Measurements from ENCODE around the gene GAS2L2.
"Not testable (repeated sequence)": the region's sequence is repeated elsewhere in the genome, so short reads cannot be mapped to it uniquely, and the experiment has no call there.

GAS2L2 gene

GRCh38 chr17:35727635-35728034 is 25.4 kb downstream of the GAS2L2 start:
- DNase-seq (ENCODE audit: low read depth), result no peak

GRCh38 chr17:35726953-35727460 is 26.0 kb downstream of the GAS2L2 start:
- DNase-seq (ENCODE audit: low read depth), result no peak

- DNase-seq (ENCODE audit: low read depth), result no peak
Measured at GRCh38 chr17:35726127-35726952, 26.7 kb downstream of the GAS2L2 start.

GRCh38 chr17:35725802-35726126 is 27.3 kb downstream of the GAS2L2 start:
- DNase-seq (ENCODE audit: low read depth), result no peak

GRCh38 chr17:35725058-35725457 is 28.0 kb downstream of the GAS2L2 start:
- DNase-seq (ENCODE audit: low read depth), result no peak

GRCh38 chr17:35723735-35724134 is 29.3 kb downstream of the GAS2L2 start:
- DNase-seq (ENCODE audit: low read depth), result no peak

GRCh38 chr17:35717475-35717874 is 35.6 kb downstream of the GAS2L2 start:
- DNase-seq (ENCODE audit: low read depth), result no peak

- no peak for DNase-seq (ENCODE audit: low read depth)
Measured at GRCh38 chr17:35716897-35717465, 36.1 kb downstream of the GAS2L2 start.

GRCh38 chr17:35716173-35716572 is 36.9 kb downstream of the GAS2L2 start:
- DNase-seq (ENCODE audit: low read depth), result no peak

- no peak for DNase-seq (ENCODE audit: low read depth)
Measured at GRCh38 chr17:35715416-35715815, 37.6 kb downstream of the GAS2L2 start.

GRCh38 chr17:35714988-35715387 is 38.1 kb downstream of the GAS2L2 start:
- DNase-seq (ENCODE audit: low read depth), result no peak

- no peak for DNase-seq (ENCODE audit: low read depth)
Measured at GRCh38 chr17:35713069-35713728, 39.8 kb downstream of the GAS2L2 start.

- DNase-seq (ENCODE audit: low read depth), result no peak
Measured at GRCh38 chr17:35710950-35711349, 42.1 kb downstream of the GAS2L2 start.

GRCh38 chr17:35709874-35710273 is 43.2 kb downstream of the GAS2L2 start:
- DNase-seq (ENCODE audit: low read depth), result no peak

- no peak for DNase-seq (ENCODE audit: low read depth)
Measured at GRCh38 chr17:35708951-35709350, 44.1 kb downstream of the GAS2L2 start.

GRCh38 chr17:35708149-35708548 is 44.9 kb downstream of the GAS2L2 start:
- DNase-seq (ENCODE audit: low read depth), result no peak

- no peak for DNase-seq (ENCODE audit: low read depth)
Measured at GRCh38 chr17:35705705-35706104, 47.3 kb downstream of the GAS2L2 start.

- DNase-seq (ENCODE audit: low read depth), result no peak
Measured at GRCh38 chr17:35705230-35705629, 47.8 kb downstream of the GAS2L2 start.

- not testable (repeated sequence) for DNase-seq (ENCODE audit: low read depth)
Measured at GRCh38 chr17:35703308-35703707, 49.7 kb downstream of the GAS2L2 start.

GRCh38 chr17:35701491-35701890 is 51.5 kb downstream of the GAS2L2 start:
- no peak for DNase-seq (ENCODE audit: low read depth)

- no peak for DNase-seq (ENCODE audit: low read depth)
Measured at GRCh38 chr17:35700150-35700549, 52.9 kb downstream of the GAS2L2 start.

GRCh38 chr17:35698800-35699199 is 54.2 kb downstream of the GAS2L2 start:
- no peak for DNase-seq (ENCODE audit: low read depth)

GRCh38 chr17:35695613-35696012 is 57.4 kb downstream of the GAS2L2 start:
- no peak for DNase-seq (ENCODE audit: low read depth)

All from stimulated activated CD8-positive, alpha-beta memory T cell treated with anti-CD3 and anti-CD28 coated beads, Interleukin-12 subunit alpha, Interleukin-12 subunit beta, amount 100 ng/mL, for 4 hours (primary cell).